Measurements from ENCODE around the gene PRKAR1A.

Gene PRKAR1A

GRCh38 chr17:68564415-68565111 is 52.3 kb downstream of the PRKAR1A start:
- Histone ChIP-seq H3K4me3 (ENCODE audit: low read depth in 1 of 5, low read length in 5 of 5) (no peak overlapping the region), H3K9ac (ENCODE audit: low read length in 5 of 5) (no peak overlapping the region), H3K4me1 (ENCODE audit: control insufficient read depth in 5 of 5, insufficient read depth in 5 of 5, low read length in 5 of 5) (peaks cover 0 to 20% (median 4%) of the 10 kb centered on the region in 5 donors), H3K27ac (ENCODE audit: low read depth, low read length) (no peak overlapping the region), H3K27me3 (ENCODE audit: control insufficient read depth in 5 of 5, insufficient read depth in 4 of 5, low read length in 5 of 5) (no peaks in the 10 kb centered on the region), H3K36me3 (ENCODE audit: control insufficient read depth in 5 of 5, insufficient read depth in 5 of 5, low read length in 5 of 5) (no peaks in the 10 kb centered on the region), H3K9me3 (ENCODE audit: control insufficient read depth in 5 of 5, low read length in 5 of 5) (no peaks in the 10 kb centered on the region)

DNA sequence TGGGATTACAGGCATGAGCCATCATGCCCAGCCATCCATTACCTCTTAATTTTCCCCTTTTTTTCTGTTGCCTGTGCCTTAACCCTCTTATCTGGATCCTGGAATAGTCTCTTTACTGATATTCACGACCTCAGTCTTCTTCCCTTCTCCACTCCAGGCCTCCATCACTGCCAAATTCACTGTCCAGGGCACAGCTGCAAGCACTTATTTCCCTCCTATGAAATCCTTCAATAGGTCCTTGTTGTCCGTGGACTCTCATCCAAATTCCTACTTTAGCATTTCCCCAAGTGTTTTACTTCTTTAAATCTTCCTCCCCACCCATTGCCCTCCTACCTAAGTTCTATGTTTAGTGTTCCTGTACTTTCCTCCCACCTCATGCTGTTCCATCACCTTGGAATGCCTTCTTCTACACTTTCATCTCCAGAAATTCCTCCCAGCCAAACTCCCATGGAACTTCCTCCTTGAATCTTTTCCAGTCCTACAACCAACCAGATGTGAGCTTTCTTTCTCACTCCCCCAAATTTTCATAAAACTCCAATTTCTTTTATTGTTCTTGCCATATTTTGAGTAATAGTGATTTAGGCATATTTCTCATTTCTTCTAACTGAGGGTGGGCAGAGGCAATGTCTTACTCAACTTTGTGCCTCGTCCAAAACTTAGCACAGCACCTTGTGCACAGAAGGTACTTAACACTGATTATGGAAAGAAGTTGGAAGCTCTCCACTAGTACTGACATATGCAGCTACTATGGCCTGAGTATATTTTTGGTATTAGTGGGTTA is 53.6 kb downstream of the PRKAR1A start:
- Histone ChIP-seq H3K4me1 (ENCODE audit: control insufficient read depth in 5 of 5, insufficient read depth in 5 of 5, low read length in 5 of 5) (peaks cover 0 to 20% (median 4%) of the 10 kb centered on the region in 5 donors), H3K27ac (ENCODE audit: low read depth, low read length) (no peak overlapping the region)

GRCh38 chr17:68566442-68566738 is 54.2 kb downstream of the PRKAR1A start:
- no peak overlapping the region for H3K9ac ChIP-seq (ENCODE audit: low read length in 5 of 5)
- no peak overlapping the region for H3K27ac ChIP-seq (ENCODE audit: low read depth, low read length)

More for the DNA sequence above, 53.6 kb downstream of the PRKAR1A start:
- no peaks in the 10 kb centered on the region for H3K9me3 ChIP-seq (ENCODE audit: control insufficient read depth in 5 of 5, low read length in 5 of 5)
- no peak overlapping the region for H3K4me3 ChIP-seq (ENCODE audit: low read depth in 1 of 5, low read length in 5 of 5)
- no peaks in the 10 kb centered on the region for H3K27me3 ChIP-seq (ENCODE audit: control insufficient read depth in 5 of 5, insufficient read depth in 4 of 5, low read length in 5 of 5)
- H3K36me3 ChIP-seq (ENCODE audit: control insufficient read depth in 5 of 5, insufficient read depth in 5 of 5, low read length in 5 of 5) = no peaks in the 10 kb centered on the region
- no peak overlapping the region for H3K9ac ChIP-seq (ENCODE audit: low read length in 5 of 5)

GRCh38 chr17:68567035-68567434 is 54.8 kb downstream of the PRKAR1A start:
- Histone ChIP-seq H3K9ac (ENCODE audit: low read length in 5 of 5) (no peak overlapping the region), H3K9me3 (ENCODE audit: control insufficient read depth in 5 of 5, low read length in 5 of 5) (no peaks in the 10 kb centered on the region), H3K27ac (ENCODE audit: low read depth, low read length) (no peak overlapping the region), H3K36me3 (ENCODE audit: control insufficient read depth in 5 of 5, insufficient read depth in 5 of 5, low read length in 5 of 5) (no peaks in the 10 kb centered on the region), H3K4me1 (ENCODE audit: control insufficient read depth in 5 of 5, insufficient read depth in 5 of 5, low read length in 5 of 5) (peaks cover 0 to 20% (median 4%) of the 10 kb centered on the region in 5 donors), H3K27me3 (ENCODE audit: control insufficient read depth in 5 of 5, insufficient read depth in 4 of 5, low read length in 5 of 5) (no peaks in the 10 kb centered on the region), H3K4me3 (ENCODE audit: low read depth in 1 of 5, low read length in 5 of 5) (no peak overlapping the region)

More at GRCh38 chr17:68566442-68566738, 54.2 kb downstream of the PRKAR1A start:
- H3K27me3 ChIP-seq (ENCODE audit: control insufficient read depth in 5 of 5, insufficient read depth in 4 of 5, low read length in 5 of 5) = no peaks in the 10 kb centered on the region
- no peak overlapping the region for H3K4me3 ChIP-seq (ENCODE audit: low read depth in 1 of 5, low read length in 5 of 5)
- no peaks in the 10 kb centered on the region for H3K36me3 ChIP-seq (ENCODE audit: control insufficient read depth in 5 of 5, insufficient read depth in 5 of 5, low read length in 5 of 5)
- peaks cover 0 to 20% (median 4%) of the 10 kb centered on the region in 5 donors for H3K4me1 ChIP-seq (ENCODE audit: control insufficient read depth in 5 of 5, insufficient read depth in 5 of 5, low read length in 5 of 5)
- no peaks in the 10 kb centered on the region for H3K9me3 ChIP-seq (ENCODE audit: control insufficient read depth in 5 of 5, low read length in 5 of 5)

DNA sequence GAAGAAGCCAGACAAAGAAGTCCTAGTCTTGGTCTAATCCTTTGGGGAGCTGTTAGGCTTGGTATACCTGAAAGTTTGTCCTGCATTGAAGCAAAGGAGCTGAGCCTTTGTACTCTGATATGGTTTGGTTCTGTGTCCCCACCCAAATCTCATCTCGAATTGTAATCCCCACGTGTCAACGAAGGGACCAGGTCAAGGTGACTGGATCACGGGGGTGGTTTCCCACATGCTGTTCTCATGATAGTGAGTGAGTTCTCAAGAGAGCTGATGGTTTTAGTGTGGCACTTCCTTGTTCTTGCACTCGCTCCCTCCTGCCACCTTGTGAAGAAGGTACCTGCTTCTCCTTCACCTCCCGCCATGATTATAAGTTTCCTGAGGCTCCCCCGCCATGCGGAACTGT is 55.4 kb downstream of the PRKAR1A start:
- Histone ChIP-seq H3K4me1 (ENCODE audit: control insufficient read depth in 5 of 5, insufficient read depth in 5 of 5, low read length in 5 of 5) (peaks cover 0 to 16% (median 4%) of the 10 kb centered on the region in 5 donors), H3K27me3 (ENCODE audit: control insufficient read depth in 5 of 5, insufficient read depth in 4 of 5, low read length in 5 of 5) (no peaks in the 10 kb centered on the region), H3K9ac (ENCODE audit: low read length in 5 of 5) (no peak overlapping the region), H3K27ac (ENCODE audit: low read depth, low read length) (no peak overlapping the region), H3K9me3 (ENCODE audit: control insufficient read depth in 5 of 5, low read length in 5 of 5) (no peaks in the 10 kb centered on the region), H3K4me3 (ENCODE audit: low read depth in 1 of 5, low read length in 5 of 5) (no peak overlapping the region), H3K36me3 (ENCODE audit: control insufficient read depth in 5 of 5, insufficient read depth in 5 of 5, low read length in 5 of 5) (no peaks in the 10 kb centered on the region)

DNA sequence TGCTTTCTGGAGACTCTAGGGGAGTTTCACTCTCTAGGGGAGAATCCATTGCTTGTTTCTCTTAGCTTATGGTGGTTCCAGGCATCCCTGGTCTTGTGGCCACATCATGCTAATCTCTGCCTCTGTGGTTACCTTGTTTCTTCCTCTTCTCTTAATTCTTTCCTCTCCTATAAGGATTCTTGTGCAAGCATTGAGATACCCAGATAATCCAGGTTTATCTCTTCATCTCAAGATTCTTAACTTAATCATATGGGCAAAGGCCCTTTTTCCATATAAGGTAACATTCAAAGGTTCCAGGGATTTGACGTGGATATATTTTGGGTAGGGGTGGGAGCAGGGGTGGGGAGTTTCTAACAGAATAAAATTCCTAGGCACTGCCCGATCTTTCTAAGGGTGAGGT is 56.4 kb downstream of the PRKAR1A start:
- Histone ChIP-seq H3K27me3 (ENCODE audit: control insufficient read depth in 5 of 5, insufficient read depth in 4 of 5, low read length in 5 of 5) (no peaks in the 10 kb centered on the region), H3K27ac (ENCODE audit: low read depth, low read length) (no peak overlapping the region), H3K4me3 (ENCODE audit: low read depth in 1 of 5, low read length in 5 of 5) (no peak overlapping the region), H3K4me1 (ENCODE audit: control insufficient read depth in 5 of 5, insufficient read depth in 5 of 5, low read length in 5 of 5) (peaks cover 0 to 14% (median 4%) of the 10 kb centered on the region in 5 donors), H3K9ac (ENCODE audit: low read length in 5 of 5) (no peak overlapping the region), H3K9me3 (ENCODE audit: control insufficient read depth in 5 of 5, low read length in 5 of 5) (no peaks in the 10 kb centered on the region), H3K36me3 (ENCODE audit: control insufficient read depth in 5 of 5, insufficient read depth in 5 of 5, low read length in 5 of 5) (no peaks in the 10 kb centered on the region)

DNA sequence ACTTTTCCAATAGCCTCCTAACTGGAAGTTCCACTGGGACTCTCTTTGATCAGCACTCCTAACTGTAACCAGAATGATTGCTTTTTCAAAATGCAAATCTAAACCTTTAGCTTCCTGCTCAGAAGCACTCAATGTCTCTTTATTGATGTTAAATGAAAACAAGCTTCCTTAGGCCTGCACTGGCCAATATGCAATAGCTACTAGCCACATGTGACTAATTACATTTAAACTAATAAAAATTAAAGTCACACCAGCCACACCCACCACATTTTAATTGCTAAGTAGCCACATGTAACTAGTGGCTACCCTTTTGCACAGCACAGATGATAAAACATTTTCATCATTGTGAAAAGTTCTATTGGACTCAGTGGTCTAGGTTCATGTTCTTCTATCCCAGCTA is 57.1 kb downstream of the PRKAR1A start:
- H3K4me3 ChIP-seq (ENCODE audit: low read depth in 1 of 5, low read length in 5 of 5) = no peak overlapping the region
- no peak overlapping the region for H3K9ac ChIP-seq (ENCODE audit: low read length in 5 of 5)
- no peaks in the 10 kb centered on the region for H3K27me3 ChIP-seq (ENCODE audit: control insufficient read depth in 5 of 5, insufficient read depth in 4 of 5, low read length in 5 of 5)
- no peaks in the 10 kb centered on the region for H3K36me3 ChIP-seq (ENCODE audit: control insufficient read depth in 5 of 5, insufficient read depth in 5 of 5, low read length in 5 of 5)
- H3K27ac ChIP-seq (ENCODE audit: low read depth, low read length) = no peak overlapping the region
- H3K4me1 ChIP-seq (ENCODE audit: control insufficient read depth in 5 of 5, insufficient read depth in 5 of 5, low read length in 5 of 5) = peaks cover 0 to 14% (median 4%) of the 10 kb centered on the region in 5 donors
- no peaks in the 10 kb centered on the region for H3K9me3 ChIP-seq (ENCODE audit: control insufficient read depth in 5 of 5, low read length in 5 of 5)

- H3K36me3 ChIP-seq (ENCODE audit: control insufficient read depth in 5 of 5, insufficient read depth in 5 of 5, low read length in 5 of 5) = no peaks in the 10 kb centered on the region
- H3K9me3 ChIP-seq (ENCODE audit: control insufficient read depth in 5 of 5, low read length in 5 of 5) = no peaks in the 10 kb centered on the region
- H3K4me1 ChIP-seq (ENCODE audit: control insufficient read depth in 5 of 5, insufficient read depth in 5 of 5, low read length in 5 of 5) = peaks cover 0 to 14% (median 4%) of the 10 kb centered on the region in 5 donors
- no peak overlapping the region for H3K9ac ChIP-seq (ENCODE audit: low read length in 5 of 5)
- no peak overlapping the region for H3K4me3 ChIP-seq (ENCODE audit: low read depth in 1 of 5, low read length in 5 of 5)
- no peak overlapping the region for H3K27ac ChIP-seq (ENCODE audit: low read depth, low read length)
- H3K27me3 ChIP-seq (ENCODE audit: control insufficient read depth in 5 of 5, insufficient read depth in 4 of 5, low read length in 5 of 5) = no peaks in the 10 kb centered on the region
Measured at GRCh38 chr17:68570526-68570925, 58.3 kb downstream of the PRKAR1A start.

DNA sequence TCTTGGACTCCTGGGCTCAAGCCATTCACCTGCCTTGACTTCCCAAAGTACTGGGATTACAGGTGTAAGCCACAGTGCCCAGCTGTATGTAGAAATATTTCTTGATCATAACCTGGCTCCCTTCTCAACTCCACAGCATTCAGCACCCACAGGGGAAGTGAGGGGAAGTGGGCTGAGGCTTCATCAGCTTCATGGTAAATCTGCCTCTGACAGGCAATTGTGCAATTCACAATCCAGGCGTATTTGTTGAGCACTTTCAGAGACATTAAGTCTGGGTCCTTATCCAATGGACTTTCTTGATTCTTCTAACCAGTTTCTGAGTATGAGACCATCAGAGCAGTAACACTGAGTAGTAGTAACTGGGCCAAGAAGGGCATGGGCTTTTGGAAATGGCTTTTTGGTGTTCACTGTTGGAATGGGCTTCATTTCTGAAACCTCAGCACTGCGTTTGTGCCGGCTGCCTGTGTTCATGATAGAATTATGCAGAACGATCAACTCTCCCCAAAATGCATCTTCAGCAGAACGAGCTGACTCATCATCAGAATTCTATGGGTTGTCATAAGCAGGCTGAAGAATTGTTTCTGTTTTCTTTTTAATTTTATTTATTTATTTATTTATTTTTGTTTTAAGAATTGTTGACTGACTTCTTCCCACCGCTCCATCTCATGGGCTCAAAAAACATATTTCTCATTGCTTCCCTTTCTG is 60.1 kb downstream of the PRKAR1A start:
- H3K27ac ChIP-seq (ENCODE audit: low read depth, low read length) = no peak overlapping the region
- no peaks in the 10 kb centered on the region for H3K9me3 ChIP-seq (ENCODE audit: control insufficient read depth in 5 of 5, low read length in 5 of 5)
- H3K27me3 ChIP-seq (ENCODE audit: control insufficient read depth in 5 of 5, insufficient read depth in 4 of 5, low read length in 5 of 5) = no peaks in the 10 kb centered on the region
- H3K9ac ChIP-seq (ENCODE audit: low read length in 5 of 5) = no peak overlapping the region
- H3K4me1 ChIP-seq (ENCODE audit: control insufficient read depth in 5 of 5, insufficient read depth in 5 of 5, low read length in 5 of 5) = peaks cover 0 to 14% (median 11%) of the 10 kb centered on the region in 5 donors
- H3K36me3 ChIP-seq (ENCODE audit: control insufficient read depth in 5 of 5, insufficient read depth in 5 of 5, low read length in 5 of 5) = no peaks in the 10 kb centered on the region
- no peak overlapping the region for H3K4me3 ChIP-seq (ENCODE audit: low read depth in 1 of 5, low read length in 5 of 5)

- Histone ChIP-seq H3K4me3 (ENCODE audit: low read depth in 1 of 5, low read length in 5 of 5) (no peak overlapping the region), H3K27ac (ENCODE audit: low read depth, low read length) (no peak overlapping the region), H3K4me1 (ENCODE audit: control insufficient read depth in 5 of 5, insufficient read depth in 5 of 5, low read length in 5 of 5) (peaks cover 0 to 21% (median 14%) of the 10 kb centered on the region in 5 donors), H3K9me3 (ENCODE audit: control insufficient read depth in 5 of 5, low read length in 5 of 5) (no peaks in the 10 kb centered on the region), H3K9ac (ENCODE audit: low read length in 5 of 5) (no peak overlapping the region), H3K36me3 (ENCODE audit: control insufficient read depth in 5 of 5, insufficient read depth in 5 of 5, low read length in 5 of 5) (no peaks in the 10 kb centered on the region), H3K27me3 (ENCODE audit: control insufficient read depth in 5 of 5, insufficient read depth in 4 of 5, low read length in 5 of 5) (no peaks in the 10 kb centered on the region)
Measured at GRCh38 chr17:68573338-68573737, 61.1 kb downstream of the PRKAR1A start.
